ENCODE results near the gene IRF2BPL. TPM values are rescaled to one million over a fixed set of nuclear protein-coding genes. Genes with fewer than 3 reads are reported as not detected.

The IRF2BPL gene
- polyA plus RNA-seq, 4 donors: 2.0 to 15.9 (median 8.8) TPM

- FAIRE-seq (no peak), DNase-seq (peak; percentile 90 to 93)
- H3K27ac ChIP-seq (ENCODE audit: low read depth in 1 of 3, low read length in 2 of 3): peak overlapping the region; percentile 67 to 94 (median 85)
- H3K36me3 ChIP-seq (ENCODE audit: control insufficient read depth in 3 of 3, insufficient read depth in 2 of 3, low read depth in 1 of 3, low read length in 3 of 3): no peaks in the 10 kb centered on the region
- H3K4me1 ChIP-seq (ENCODE audit: control insufficient read depth in 3 of 3, insufficient read depth in 2 of 3, low read depth in 1 of 3, low read length in 2 of 3): peaks cover 0 to 61% (median 15%) of the 10 kb centered on the region in 3 donors
- H3K27me3 ChIP-seq (ENCODE audit: control insufficient read depth in 3 of 3, insufficient read depth in 3 of 3, low read length in 3 of 3): no peaks in the 10 kb centered on the region
- no peaks in the 10 kb centered on the region for H3K9me3 ChIP-seq (ENCODE audit: control insufficient read depth in 2 of 2, insufficient read depth in 1 of 2, low read depth in 1 of 2, low read length in 1 of 2)
- peak overlapping the region; percentile 48 to 59 (median 51) for H3K4me3 ChIP-seq (ENCODE audit: low read depth in 1 of 3, low read length in 3 of 3)
- 2 to 6% (median 6%) methylated on average over 47 to 50 of the region's 50 CpGs for WGBS, 3 donors
Measured at GRCh38 chr14:77032844-77033621, 4.5 kb upstream of the IRF2BPL start.

DNA sequence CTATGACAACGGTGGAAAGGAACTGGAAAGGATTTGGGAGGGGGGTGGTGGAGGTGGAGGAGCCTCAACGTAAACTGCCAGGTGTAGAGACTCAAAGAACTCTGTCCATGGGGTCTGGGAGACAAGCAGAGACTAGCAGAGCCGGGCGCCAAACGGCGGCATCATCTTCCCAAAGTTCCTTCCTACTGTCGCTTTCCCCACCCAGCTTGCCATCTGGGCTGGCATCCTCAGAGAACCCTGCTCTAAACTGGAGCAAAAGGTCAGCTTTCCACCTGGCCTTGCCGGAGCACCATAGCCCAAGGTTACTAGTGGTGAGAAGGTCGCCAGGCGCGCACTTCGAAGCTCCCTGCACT, 4.0 kb upstream of the IRF2BPL start:
- DNase-seq (no peak), FAIRE-seq (no peak)
- H3K9me3 ChIP-seq (ENCODE audit: control insufficient read depth in 2 of 2, insufficient read depth in 1 of 2, low read depth in 1 of 2, low read length in 1 of 2): no peaks in the 10 kb centered on the region
- H3K27ac ChIP-seq (ENCODE audit: low read depth in 1 of 3, low read length in 2 of 3): peak overlapping the region; percentile 67 to 94 (median 85)
- no peaks in the 10 kb centered on the region for H3K27me3 ChIP-seq (ENCODE audit: control insufficient read depth in 3 of 3, insufficient read depth in 3 of 3, low read length in 3 of 3)
- WGBS, 3 donors: 8 to 33% (median 21%) methylated on average over 12 of the region's 12 CpGs
- H3K4me1 ChIP-seq (ENCODE audit: control insufficient read depth in 3 of 3, insufficient read depth in 2 of 3, low read depth in 1 of 3, low read length in 2 of 3): peaks cover 0 to 60% (median 12%) of the 10 kb centered on the region in 3 donors
- no peaks in the 10 kb centered on the region for H3K36me3 ChIP-seq (ENCODE audit: control insufficient read depth in 3 of 3, insufficient read depth in 2 of 3, low read depth in 1 of 3, low read length in 3 of 3)
- peak overlapping the region in 1 of 3 donors; percentile 51 for H3K4me3 ChIP-seq (ENCODE audit: low read depth in 1 of 3, low read length in 3 of 3)

GRCh38 chr14:77031759-77032490, 3.4 kb upstream of the IRF2BPL start:
- FAIRE-seq: no peak
- 35 to 48% (median 39%) methylated on average over 8 of the region's 8 CpGs for WGBS, 3 donors
- H3K27ac ChIP-seq (ENCODE audit: low read depth in 1 of 3, low read length in 2 of 3): peak overlapping the region; percentile 67 to 94 (median 85)
- no peaks in the 10 kb centered on the region for H3K27me3 ChIP-seq (ENCODE audit: control insufficient read depth in 3 of 3, insufficient read depth in 3 of 3, low read length in 3 of 3)
- no peak overlapping the region for H3K4me3 ChIP-seq (ENCODE audit: low read depth in 1 of 3, low read length in 3 of 3)
- no peak for DNase-seq
- no peaks in the 10 kb centered on the region for H3K36me3 ChIP-seq (ENCODE audit: control insufficient read depth in 3 of 3, insufficient read depth in 2 of 3, low read depth in 1 of 3, low read length in 3 of 3)
- peaks cover 0 to 57% (median 10%) of the 10 kb centered on the region in 3 donors for H3K4me1 ChIP-seq (ENCODE audit: control insufficient read depth in 3 of 3, insufficient read depth in 2 of 3, low read depth in 1 of 3, low read length in 2 of 3)
- H3K9me3 ChIP-seq (ENCODE audit: control insufficient read depth in 2 of 2, insufficient read depth in 1 of 2, low read depth in 1 of 2, low read length in 1 of 2): no peaks in the 10 kb centered on the region

DNA sequence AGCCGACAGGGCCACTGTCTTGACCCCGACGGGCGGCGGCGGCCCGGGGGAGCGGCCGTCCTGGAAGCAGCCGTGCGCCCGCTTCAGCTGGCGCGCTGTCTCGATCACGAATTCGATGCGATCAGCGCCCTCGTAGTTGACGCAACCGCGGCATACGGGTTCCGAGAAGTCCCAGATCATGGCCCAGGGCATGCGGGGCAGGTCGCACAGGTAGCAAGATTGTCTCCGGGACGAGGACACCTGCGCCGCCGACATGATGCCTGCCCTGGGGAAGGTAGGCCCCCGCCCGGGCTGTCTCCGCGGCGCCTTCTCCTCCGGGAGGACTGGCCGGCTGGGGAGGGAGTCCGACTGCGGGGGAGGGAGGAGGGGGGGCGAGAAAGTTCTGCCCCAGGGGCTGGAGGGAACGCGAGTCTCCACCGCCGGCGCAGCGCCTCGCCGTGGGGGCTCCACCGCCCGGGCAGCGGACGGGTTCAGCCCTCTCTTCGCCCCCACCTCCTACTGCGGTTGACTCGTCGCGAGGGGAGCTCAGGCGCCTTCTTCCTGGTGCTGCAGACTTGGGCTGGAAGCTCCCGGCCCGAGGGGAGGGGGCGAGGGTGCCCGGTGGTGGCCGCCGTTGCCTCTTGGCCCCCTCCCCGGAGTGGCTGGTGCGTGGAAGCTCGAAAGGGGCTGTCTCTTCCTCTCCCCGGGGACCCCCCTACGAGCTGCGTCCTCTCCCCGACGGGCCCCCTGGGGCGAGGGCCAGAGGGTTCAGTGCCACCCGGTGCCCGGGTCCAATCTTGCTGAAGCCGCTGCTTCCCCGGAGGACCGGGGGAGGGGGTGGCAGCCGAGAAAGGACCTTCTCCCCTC, 747 bp downstream of the IRF2BPL start:
- no peak for FAIRE-seq

DNA sequence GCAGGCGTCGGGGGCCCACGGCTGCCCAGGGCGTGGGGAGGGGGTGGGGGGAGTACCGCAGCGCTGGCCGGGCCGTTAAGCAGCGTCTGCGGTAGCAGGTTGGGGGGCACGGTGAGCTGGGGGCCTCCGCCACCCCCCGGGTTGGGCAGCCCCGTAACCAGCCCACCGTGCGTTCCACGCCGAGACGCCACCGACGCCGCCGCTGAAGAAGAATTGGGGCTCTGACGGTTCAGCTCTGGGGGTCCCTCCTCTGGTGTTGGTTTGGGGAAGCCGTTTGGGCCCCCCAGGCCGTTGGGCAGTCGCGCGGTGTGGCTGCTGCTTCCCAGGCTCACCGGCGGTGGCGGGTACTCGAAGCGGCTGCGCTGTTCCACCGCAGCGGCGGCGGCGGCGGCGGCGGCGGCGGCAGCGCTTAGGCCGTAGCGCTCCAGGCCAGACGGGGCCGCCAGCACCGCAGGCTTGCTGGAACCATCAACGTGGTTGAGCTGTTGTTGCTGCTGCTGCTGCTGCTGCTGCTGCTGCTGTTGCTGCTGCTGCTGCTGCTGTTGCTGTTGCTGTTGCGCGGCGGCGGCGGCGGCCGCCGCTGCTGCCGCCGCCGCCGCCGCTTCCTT, 1.5 kb downstream of the IRF2BPL start:
- H3K9me3 ChIP-seq (ENCODE audit: control insufficient read depth in 2 of 2, insufficient read depth in 1 of 2, low read depth in 1 of 2, low read length in 1 of 2): no peaks in the 10 kb centered on the region
- H3K4me1 ChIP-seq (ENCODE audit: control insufficient read depth in 3 of 3, insufficient read depth in 2 of 3, low read depth in 1 of 3, low read length in 2 of 3): peaks cover 0 to 56% (median 13%) of the 10 kb centered on the region in 3 donors

More for the DNA sequence above, 747 bp downstream of the IRF2BPL start:
- WGBS, 3 donors: 0% methylated on average over 55 to 81 of the region's 81 CpGs
- DNase-seq: peak; percentile 58 to 86
- H3K36me3 ChIP-seq (ENCODE audit: control insufficient read depth in 3 of 3, insufficient read depth in 2 of 3, low read depth in 1 of 3, low read length in 3 of 3): peaks cover 0 to 20% (median 2%) of the 10 kb centered on the region in 3 donors
- H3K27ac ChIP-seq (ENCODE audit: low read depth in 1 of 3, low read length in 2 of 3): peak overlapping the region; percentile 97 to 100 (median 99)
- no peaks in the 10 kb centered on the region for H3K27me3 ChIP-seq (ENCODE audit: control insufficient read depth in 3 of 3, insufficient read depth in 3 of 3, low read length in 3 of 3)
- no peaks in the 10 kb centered on the region for H3K9me3 ChIP-seq (ENCODE audit: control insufficient read depth in 2 of 2, insufficient read depth in 1 of 2, low read depth in 1 of 2, low read length in 1 of 2)
- peak overlapping the region; percentile 83 to 92 (median 86) for H3K4me3 ChIP-seq (ENCODE audit: low read depth in 1 of 3, low read length in 3 of 3)
- H3K4me1 ChIP-seq (ENCODE audit: control insufficient read depth in 3 of 3, insufficient read depth in 2 of 3, low read depth in 1 of 3, low read length in 2 of 3): peaks cover 0 to 57% (median 13%) of the 10 kb centered on the region in 3 donors

GRCh38 chr14:77026166-77026929, 2.2 kb downstream of the IRF2BPL start:
- DNase-seq (peak; percentile 59 to 73), FAIRE-seq (no peak)
- H3K4me3 ChIP-seq (ENCODE audit: low read depth in 1 of 3, low read length in 3 of 3): peak overlapping the region; percentile 83 to 92 (median 86)
- H3K27me3 ChIP-seq (ENCODE audit: control insufficient read depth in 3 of 3, insufficient read depth in 3 of 3, low read length in 3 of 3): no peaks in the 10 kb centered on the region
- H3K9me3 ChIP-seq (ENCODE audit: control insufficient read depth in 2 of 2, insufficient read depth in 1 of 2, low read depth in 1 of 2, low read length in 1 of 2): no peaks in the 10 kb centered on the region
- H3K36me3 ChIP-seq (ENCODE audit: control insufficient read depth in 3 of 3, insufficient read depth in 2 of 3, low read depth in 1 of 3, low read length in 3 of 3): peaks cover 0 to 20% (median 2%) of the 10 kb centered on the region in 3 donors
- H3K4me1 ChIP-seq (ENCODE audit: control insufficient read depth in 3 of 3, insufficient read depth in 2 of 3, low read depth in 1 of 3, low read length in 2 of 3): peaks cover 0 to 49% (median 13%) of the 10 kb centered on the region in 3 donors
- 14 to 27% (median 23%) methylated on average over 62 to 76 of the region's 76 CpGs for WGBS, 3 donors
- peak overlapping the region; percentile 97 to 100 (median 99) for H3K27ac ChIP-seq (ENCODE audit: low read depth in 1 of 3, low read length in 2 of 3)

More for the DNA sequence above, 1.5 kb downstream of the IRF2BPL start:
- Histone ChIP-seq H3K27ac (ENCODE audit: low read depth in 1 of 3, low read length in 2 of 3) (peak overlapping the region; percentile 97 to 100 (median 99)), H3K36me3 (ENCODE audit: control insufficient read depth in 3 of 3, insufficient read depth in 2 of 3, low read depth in 1 of 3, low read length in 3 of 3) (peaks cover 0 to 20% (median 2%) of the 10 kb centered on the region in 3 donors), H3K4me3 (ENCODE audit: low read depth in 1 of 3, low read length in 3 of 3) (peak overlapping the region; percentile 83 to 92 (median 86)), H3K27me3 (ENCODE audit: control insufficient read depth in 3 of 3, insufficient read depth in 3 of 3, low read length in 3 of 3) (no peaks in the 10 kb centered on the region)
- DNase-seq (peak; percentile 50 to 79), FAIRE-seq (no peak)
- WGBS, 3 donors: 0 to 2% (median 2%) methylated on average over 36 to 65 of the region's 65 CpGs

DNA sequence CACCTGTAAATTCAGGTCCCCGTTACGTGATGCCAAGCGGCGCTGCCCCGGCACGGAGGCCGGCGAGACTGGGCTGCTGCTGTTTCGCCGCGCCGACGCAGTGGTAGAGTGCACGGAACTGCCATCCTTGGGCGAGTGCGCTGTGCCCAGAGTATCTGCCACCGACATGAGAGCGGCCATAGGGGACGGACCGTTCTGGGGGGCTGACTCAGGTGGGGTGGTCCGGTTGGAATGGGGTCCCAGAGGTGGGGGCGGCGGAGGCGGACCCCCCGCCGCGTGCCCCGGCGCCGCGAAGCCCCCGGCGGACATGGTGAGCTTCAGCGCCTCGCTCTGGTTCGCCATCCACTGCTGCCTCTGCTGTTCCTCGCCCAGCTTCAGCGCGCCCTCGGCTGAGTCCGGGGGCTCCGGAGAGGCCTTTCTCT, 2.8 kb downstream of the IRF2BPL start:
- H3K4me3 ChIP-seq (ENCODE audit: low read depth in 1 of 3, low read length in 3 of 3): peak overlapping the region; percentile 83 to 92 (median 86)
- DNase-seq: no peak
- no peak for FAIRE-seq

More for the DNA sequence above, 2.8 kb downstream of the IRF2BPL start:
- WGBS, 3 donors: 7 to 38% (median 36%) methylated on average over 24 to 42 of the region's 42 CpGs
- no peaks in the 10 kb centered on the region for H3K9me3 ChIP-seq (ENCODE audit: control insufficient read depth in 2 of 2, insufficient read depth in 1 of 2, low read depth in 1 of 2, low read length in 1 of 2)
- no peaks in the 10 kb centered on the region for H3K27me3 ChIP-seq (ENCODE audit: control insufficient read depth in 3 of 3, insufficient read depth in 3 of 3, low read length in 3 of 3)
- H3K27ac ChIP-seq (ENCODE audit: low read depth in 1 of 3, low read length in 2 of 3): peak overlapping the region; percentile 63 to 100 (median 99)
- H3K36me3 ChIP-seq (ENCODE audit: control insufficient read depth in 3 of 3, insufficient read depth in 2 of 3, low read depth in 1 of 3, low read length in 3 of 3): peaks cover 0 to 20% (median 2%) of the 10 kb centered on the region in 3 donors
- H3K4me1 ChIP-seq (ENCODE audit: control insufficient read depth in 3 of 3, insufficient read depth in 2 of 3, low read depth in 1 of 3, low read length in 2 of 3): peaks cover 0 to 44% (median 13%) of the 10 kb centered on the region in 3 donors

Measured in small intestine (tissue), 7 donors.